Gastroesophageal sphincter (tissue), 4 donors: ENCODE measurements around the gene LRRC40. TPM values are rescaled to one million over a fixed set of nuclear protein-coding genes. Genes with fewer than 3 reads are reported as not detected.

ENCODE experiments used
- ATAC-seq: fragments of 150-250 bp; one replicate; pipeline ENCODE4 v1.9.1; 2016; ENCODE audit warnings: mild to moderate bottlenecking, moderate library complexity
- H3K27ac ChIP-seq, 4 donors: fragments of 200-600 bp; sonication (generic) in 3 of 4; 1 replicate in 3 of 4; 2 replicates in 1 of 4; pipeline ENCODE4 v1.5.1; 2016 to 2019
- H3K27me3 ChIP-seq: fragments of 200-600 bp; sonication (generic); one replicate; pipeline ENCODE4 v1.5.1; 2019
- H3K36me3 ChIP-seq, 2 donors: fragments of 200-600 bp; sonication (generic); one replicate each; pipeline ENCODE4 v1.5.1; 2019; ENCODE audit warnings: control low read depth in 1 of 2
- H3K4me1 ChIP-seq, 3 donors: fragments of 200-600 bp; sonication (generic); 1 replicate in 2 of 3; 2 replicates in 1 of 3; pipeline ENCODE4 v1.5.1; 2016 to 2019; ENCODE audit warnings: control low read depth in 2 of 3
- H3K4me3 ChIP-seq, 2 donors: fragments of 200-600 bp; sonication (generic); one replicate each; pipeline ENCODE4 v1.5.1; 2019; ENCODE audit warnings: mild to moderate bottlenecking in 1 of 2, moderate library complexity in 1 of 2
- H3K9me3 ChIP-seq, 3 donors: fragments of 200-600 bp; sonication (generic); one replicate each; pipeline ENCODE4 v1.5.1; 2017 to 2019; ENCODE audit warnings: control low read depth in 2 of 3
- EP300 ChIP-seq: sonication (generic); formaldehyde crosslinking; IDR thresholded peaks from one replicate; pipeline ENCODE4 v1.6.1; 2017; ENCODE audit warnings: antibody characterized with exemption, mild to moderate bottlenecking
- POLR2A ChIP-seq, 2 donors: fragments of 450-650 bp; IDR thresholded peaks; one replicate each; pipeline ENCODE4 v1.6.1; 2017; ENCODE audit warnings: antibody characterized with exemption in 2 of 2, mild to moderate bottlenecking in 2 of 2, moderate library complexity in 1 of 2
- POLR2AphosphoS5 ChIP-seq: sonication (generic); formaldehyde crosslinking; IDR thresholded peaks from one replicate; pipeline ENCODE4 v1.6.1; 2017; ENCODE audit warnings: antibody characterized with exemption
- WGBS, 2 donors: methylation state at CpG; one replicate each; pipeline ENCODE4 v1.1.5; 2018; ENCODE audit warnings: low coverage in 1 of 2; 5-methylcytosine and 5-hydroxymethylcytosine counted together
- total RNA-seq, 4 donors: library from RNA; depleted of rRNA; stranded (reverse); fragments of >200 nt; gene quantifications; one replicate each; pipeline ENCODE4 v1.1.0, GENCODE V29; 2016
- TF ChIP-seq, protein P1 (sequence below), 4 experiments: fragments of 200-600 bp in 2 of 4; fragments of 450-650 bp in 2 of 4; sonication (generic) in 1 of 4; IDR thresholded peaks; one replicate each; pipeline ENCODE4 v1.5.1; 2017 to 2019; ENCODE audit warnings: antibody characterized with exemption in 4 of 4, mild to moderate bottlenecking in 2 of 4, moderate library complexity in 2 of 4

LRRC40 gene
- 10 to 100 TPM; 12.9 to 25.4 (median 18.5) TPM for total RNA-seq

DNA sequence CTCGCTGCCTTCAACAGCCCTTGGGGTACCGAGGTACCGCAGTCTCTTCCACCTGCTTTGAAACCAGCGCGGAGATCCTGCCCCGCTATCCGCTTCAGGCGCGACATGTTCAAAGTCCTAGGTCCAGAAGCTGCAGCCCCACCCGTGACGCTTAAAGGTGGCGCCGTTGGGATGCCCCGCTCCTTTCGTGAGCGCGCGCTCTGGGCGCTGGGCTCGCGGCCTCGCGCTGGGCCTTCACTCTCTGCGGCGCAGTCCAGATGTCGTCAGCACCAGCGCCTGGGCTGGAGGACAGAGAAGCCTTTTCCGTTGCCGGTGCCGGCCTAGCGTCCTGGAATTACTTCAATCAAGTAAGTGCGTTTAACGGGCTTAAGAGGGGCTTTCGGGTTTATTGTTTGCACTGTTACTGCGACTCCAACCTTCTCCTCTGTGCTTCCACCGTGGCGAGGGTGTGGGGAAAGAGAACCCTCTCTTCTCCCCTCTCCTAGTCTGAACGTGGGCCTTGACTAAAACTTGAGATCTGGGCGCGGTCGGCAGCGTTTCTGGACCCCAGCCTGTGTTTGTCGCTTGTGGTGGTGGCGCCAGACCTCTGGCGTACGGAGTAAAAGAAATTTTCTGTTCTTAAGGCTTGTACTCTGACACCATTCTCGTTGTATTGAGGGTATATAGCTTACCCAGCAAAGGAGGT is at the start of gene LRRC40:
Gene LRRC40, minus strand, starts transcription at position 146 of the 685 bp plus-strand sequence. Its CDS starts 39 bp downstream, at position 107.
- 0% methylated on average over 1 to 14 of the region's 47 CpGs for WGBS, 2 donors

DNA sequence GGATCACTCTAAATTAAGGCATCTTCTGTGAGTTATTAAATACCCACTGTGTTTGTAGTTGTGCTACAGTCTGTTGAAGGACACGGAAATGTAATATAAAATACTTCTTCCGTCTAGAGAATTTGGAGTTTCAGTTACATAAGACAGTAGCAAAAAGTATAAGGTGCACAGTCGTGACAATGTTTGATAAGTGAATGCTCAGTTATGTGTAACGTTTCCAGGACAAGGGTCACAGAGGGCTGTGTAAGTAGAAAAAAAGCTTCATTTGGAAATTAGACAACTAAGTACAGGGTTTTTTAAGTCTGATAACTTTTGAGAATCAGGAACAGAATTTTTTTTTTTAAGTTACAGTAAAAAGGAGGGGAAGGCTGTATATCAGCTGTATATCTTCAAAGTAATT is 43.4 kb upstream of the LRRC40 start:
- Histone ChIP-seq H3K36me3 (peaks cover 36 to 100% of the 10 kb centered on the region in 2 donors), H3K4me1 (no peaks in the 10 kb centered on the region), H3K27ac (no peak overlapping the region), H3K27me3 (no peaks in the 10 kb centered on the region), H3K9me3 (no peaks in the 10 kb centered on the region), H3K4me3 (no peak overlapping the region)
- WGBS, 2 donors: 75 to 80% methylated on average over 4 of the region's 4 CpGs
- no peak for ATAC-seq
- TF ChIP-seq, protein P1, sequence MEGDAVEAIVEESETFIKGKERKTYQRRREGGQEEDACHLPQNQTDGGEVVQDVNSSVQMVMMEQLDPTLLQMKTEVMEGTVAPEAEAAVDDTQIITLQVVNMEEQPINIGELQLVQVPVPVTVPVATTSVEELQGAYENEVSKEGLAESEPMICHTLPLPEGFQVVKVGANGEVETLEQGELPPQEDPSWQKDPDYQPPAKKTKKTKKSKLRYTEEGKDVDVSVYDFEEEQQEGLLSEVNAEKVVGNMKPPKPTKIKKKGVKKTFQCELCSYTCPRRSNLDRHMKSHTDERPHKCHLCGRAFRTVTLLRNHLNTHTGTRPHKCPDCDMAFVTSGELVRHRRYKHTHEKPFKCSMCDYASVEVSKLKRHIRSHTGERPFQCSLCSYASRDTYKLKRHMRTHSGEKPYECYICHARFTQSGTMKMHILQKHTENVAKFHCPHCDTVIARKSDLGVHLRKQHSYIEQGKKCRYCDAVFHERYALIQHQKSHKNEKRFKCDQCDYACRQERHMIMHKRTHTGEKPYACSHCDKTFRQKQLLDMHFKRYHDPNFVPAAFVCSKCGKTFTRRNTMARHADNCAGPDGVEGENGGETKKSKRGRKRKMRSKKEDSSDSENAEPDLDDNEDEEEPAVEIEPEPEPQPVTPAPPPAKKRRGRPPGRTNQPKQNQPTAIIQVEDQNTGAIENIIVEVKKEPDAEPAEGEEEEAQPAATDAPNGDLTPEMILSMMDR (IDR thresholded peaks at IDR 0.05): no peak
- TF ChIP-seq EP300 (no peak), POLR2A (IDR thresholded peaks at IDR 0.05) (no peak), POLR2AphosphoS5 (no peak)

More for the DNA sequence above, at the start of gene LRRC40:
- peak within 1 kb of the TSS; percentile 68 to 69 for H3K4me3 ChIP-seq
- ATAC-seq: peak; percentile 99
- no peaks in the 10 kb centered on the region for H3K9me3 ChIP-seq
- peaks cover 0 to 11% of the 10 kb centered on the region in 2 donors for H3K36me3 ChIP-seq
- peaks cover 12 to 76% (median 19%) of the 10 kb centered on the region in 3 donors for H3K4me1 ChIP-seq
- H3K27me3 ChIP-seq: no peaks in the 10 kb centered on the region
- TF ChIP-seq POLR2AphosphoS5 (peak; percentile 87), EP300 (no peak), POLR2A (IDR thresholded peaks at IDR 0.05) (peak; percentile 45 to 72)
- TF ChIP-seq, protein P1 (IDR thresholded peaks at IDR 0.05): no peak
- peak within 1 kb of the TSS; percentile 90 to 95 (median 92) for H3K27ac ChIP-seq

DNA sequence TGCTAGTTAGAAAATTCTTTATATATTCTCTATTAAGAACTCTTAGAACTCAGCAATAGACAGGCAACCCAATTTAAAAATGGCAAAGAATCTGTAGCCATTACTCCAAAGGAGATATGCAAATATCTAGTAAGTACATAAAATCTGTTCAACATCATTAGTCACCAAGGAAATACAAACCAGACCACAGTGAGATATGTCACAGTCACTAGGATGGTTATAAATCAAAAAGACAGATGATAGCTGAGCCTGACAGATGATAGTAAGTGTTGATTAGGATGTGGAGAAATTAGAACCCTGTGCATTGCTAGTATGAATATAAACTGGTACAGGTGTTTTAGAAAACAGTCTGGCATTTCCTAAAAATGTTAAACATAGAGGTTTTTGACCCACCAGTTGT is 42.4 kb upstream of the LRRC40 start:
- no peaks in the 10 kb centered on the region for H3K9me3 ChIP-seq
- H3K4me3 ChIP-seq: no peak overlapping the region
- ATAC-seq: no peak
- no peaks in the 10 kb centered on the region for H3K4me1 ChIP-seq
- H3K27ac ChIP-seq: no peak overlapping the region
- H3K36me3 ChIP-seq: peaks cover 39 to 100% of the 10 kb centered on the region in 2 donors
- no peaks in the 10 kb centered on the region for H3K27me3 ChIP-seq
- TF ChIP-seq POLR2AphosphoS5 (no peak), POLR2A (IDR thresholded peaks at IDR 0.05) (no peak), EP300 (no peak)
- TF ChIP-seq, protein P1 (IDR thresholded peaks at IDR 0.05): no peak

DNA sequence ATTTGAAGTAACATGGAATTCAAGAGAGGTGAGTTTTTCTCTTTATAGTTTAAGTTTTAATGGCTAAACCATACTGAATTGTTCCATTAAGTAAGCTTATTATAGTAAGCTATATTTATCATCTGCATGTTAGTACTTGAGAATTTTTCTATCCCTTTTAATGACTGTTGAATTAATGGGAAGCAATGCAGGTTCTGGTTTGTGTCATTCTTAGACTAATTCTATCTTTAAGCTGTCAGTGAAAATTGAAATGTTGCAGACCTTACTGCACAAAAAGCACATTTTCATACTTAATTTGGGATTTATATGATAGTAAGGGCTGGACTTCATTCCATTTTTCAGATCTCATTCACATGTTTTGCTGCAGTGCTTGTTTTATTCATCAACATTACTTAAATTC is 41.7 kb upstream of the LRRC40 start:
- Histone ChIP-seq H3K36me3 (peaks cover 38 to 100% of the 10 kb centered on the region in 2 donors), H3K4me1 (no peaks in the 10 kb centered on the region), H3K27me3 (no peaks in the 10 kb centered on the region), H3K9me3 (no peaks in the 10 kb centered on the region), H3K27ac (no peak overlapping the region), H3K4me3 (no peak overlapping the region)
- no peak for ATAC-seq
- no peak for TF ChIP-seq EP300
- no peak for TF ChIP-seq POLR2AphosphoS5
- TF ChIP-seq, protein P1 (IDR thresholded peaks at IDR 0.05): no peak
- no peak for TF ChIP-seq POLR2A (IDR thresholded peaks at IDR 0.05)

DNA sequence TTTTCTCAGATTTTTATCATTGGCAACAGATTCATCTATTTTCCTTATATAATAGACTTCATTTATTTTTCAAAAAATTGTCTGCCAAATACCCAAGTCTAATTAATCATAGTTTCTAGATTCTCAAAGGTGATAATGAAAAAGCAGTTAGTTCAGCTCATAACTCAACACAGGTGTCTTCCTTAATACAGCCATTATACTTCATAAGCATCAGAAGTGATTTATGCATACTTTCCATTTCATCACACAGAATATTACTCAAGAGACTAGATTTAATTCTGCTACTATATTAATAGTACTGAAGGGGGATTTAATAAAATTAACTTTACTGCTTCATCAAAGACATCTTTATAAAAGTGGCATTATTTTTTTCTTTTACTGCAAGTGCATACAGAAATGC is 34.6 kb upstream of the LRRC40 start:
- no peak for ATAC-seq
- no peaks in the 10 kb centered on the region for H3K4me1 ChIP-seq
- TF ChIP-seq POLR2A (IDR thresholded peaks at IDR 0.05) (no peak), POLR2AphosphoS5 (no peak), EP300 (no peak)
- TF ChIP-seq, protein P1 (IDR thresholded peaks at IDR 0.05): no peak
- H3K9me3 ChIP-seq: no peaks in the 10 kb centered on the region
- no peaks in the 10 kb centered on the region for H3K27me3 ChIP-seq
- peaks cover 56 to 100% of the 10 kb centered on the region in 2 donors for H3K36me3 ChIP-seq
- H3K27ac ChIP-seq: no peak overlapping the region
- no peak overlapping the region for H3K4me3 ChIP-seq
